GM19468 (cell line): Measurements from ENCODE around the gene RAD9A.
"Not testable (repeated sequence)": the region's sequence is repeated elsewhere in the genome, so short reads cannot be mapped to it uniquely, and the experiment has no call there.

Experiments
- ATAC-seq: cut with Tn5 transposase; IDR thresholded peaks from one replicate; pipeline ENCODE4 v1.9.1; 2021; ENCODE audit warnings: mild to moderate bottlenecking, moderate library complexity, moderate number of reproducible peaks; ENCODE audit not compliant: unreplicated experiment; ENCODE audit errors: extremely low read depth

RAD9A gene

GRCh38 chr11:67420646-67421429 lies 29.1 kb downstream of the RAD9A start:
- peak; percentile 62 for ATAC-seq

GRCh38 chr11:67421430-67422031 lies 29.7 kb downstream of the RAD9A start:
- no peak for ATAC-seq

DNA sequence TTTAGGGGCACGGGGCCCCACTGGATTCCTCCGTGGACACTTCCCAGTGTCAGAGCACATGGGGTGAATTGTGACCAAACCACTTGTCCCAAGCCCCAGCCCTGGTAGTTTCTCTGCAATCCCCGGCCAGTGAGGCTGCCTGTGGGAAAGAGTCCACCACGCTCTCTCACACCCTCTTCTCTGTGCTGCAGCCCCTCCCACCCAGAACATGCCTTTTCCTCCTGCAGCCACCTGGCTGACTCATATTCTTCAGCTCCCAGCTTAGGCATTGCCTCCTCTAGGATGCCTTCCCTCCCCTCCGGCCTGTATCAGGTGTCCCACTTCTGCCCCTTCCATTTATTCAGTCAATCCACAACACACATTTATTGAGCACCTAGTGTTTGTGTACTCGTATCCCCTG lies 31.1 kb downstream of the RAD9A start:
- ATAC-seq = no peak

DNA sequence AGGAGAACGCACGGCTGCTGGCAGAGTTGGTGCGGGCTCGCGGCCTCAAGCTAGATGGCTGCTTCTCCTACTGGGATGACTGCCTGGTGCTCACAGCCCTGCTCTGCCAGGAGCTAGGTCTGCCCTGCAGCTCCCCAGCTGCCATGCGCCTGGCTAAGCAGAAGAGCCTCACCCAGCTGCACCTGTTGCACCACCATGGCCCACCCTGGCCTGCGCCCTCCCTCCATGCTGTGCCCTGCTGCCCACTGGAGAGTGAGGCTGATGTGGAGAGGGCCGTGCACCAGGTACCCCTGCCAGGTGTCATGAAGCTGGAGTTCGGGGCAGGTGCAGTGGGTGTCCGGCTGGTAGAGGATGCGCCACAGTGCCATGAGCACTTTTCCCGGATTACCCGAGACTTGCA lies 31.7 kb downstream of the RAD9A start:
- no peak for ATAC-seq

GRCh38 chr11:67423891-67424613 lies 32.3 kb downstream of the RAD9A start:
- ATAC-seq = no peak

DNA sequence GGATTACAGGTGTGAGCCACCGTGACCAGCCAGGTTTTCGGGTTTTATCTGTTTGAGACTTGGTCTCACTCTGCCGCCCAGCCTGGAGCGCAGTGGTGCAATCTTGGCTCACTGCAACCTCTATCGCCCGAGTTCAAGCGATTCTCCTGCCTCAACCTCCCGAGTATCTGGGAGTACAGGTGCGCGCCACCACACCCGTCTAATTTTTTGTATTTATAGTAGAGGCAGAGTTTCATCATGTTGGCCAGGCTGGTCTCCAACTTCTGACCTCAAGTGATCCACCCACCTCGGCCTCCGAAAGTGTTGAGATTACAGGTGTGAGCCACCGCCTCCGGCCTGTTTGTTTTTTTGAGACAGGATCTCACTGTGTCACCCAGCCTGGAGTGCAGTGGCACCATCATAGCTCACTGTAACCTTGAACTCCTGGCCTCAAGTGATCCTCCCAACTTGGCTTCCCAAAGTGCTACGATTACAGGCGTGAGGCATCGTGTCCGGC lies 35.6 kb downstream of the RAD9A start:
- not testable (repeated sequence) for ATAC-seq

DNA sequence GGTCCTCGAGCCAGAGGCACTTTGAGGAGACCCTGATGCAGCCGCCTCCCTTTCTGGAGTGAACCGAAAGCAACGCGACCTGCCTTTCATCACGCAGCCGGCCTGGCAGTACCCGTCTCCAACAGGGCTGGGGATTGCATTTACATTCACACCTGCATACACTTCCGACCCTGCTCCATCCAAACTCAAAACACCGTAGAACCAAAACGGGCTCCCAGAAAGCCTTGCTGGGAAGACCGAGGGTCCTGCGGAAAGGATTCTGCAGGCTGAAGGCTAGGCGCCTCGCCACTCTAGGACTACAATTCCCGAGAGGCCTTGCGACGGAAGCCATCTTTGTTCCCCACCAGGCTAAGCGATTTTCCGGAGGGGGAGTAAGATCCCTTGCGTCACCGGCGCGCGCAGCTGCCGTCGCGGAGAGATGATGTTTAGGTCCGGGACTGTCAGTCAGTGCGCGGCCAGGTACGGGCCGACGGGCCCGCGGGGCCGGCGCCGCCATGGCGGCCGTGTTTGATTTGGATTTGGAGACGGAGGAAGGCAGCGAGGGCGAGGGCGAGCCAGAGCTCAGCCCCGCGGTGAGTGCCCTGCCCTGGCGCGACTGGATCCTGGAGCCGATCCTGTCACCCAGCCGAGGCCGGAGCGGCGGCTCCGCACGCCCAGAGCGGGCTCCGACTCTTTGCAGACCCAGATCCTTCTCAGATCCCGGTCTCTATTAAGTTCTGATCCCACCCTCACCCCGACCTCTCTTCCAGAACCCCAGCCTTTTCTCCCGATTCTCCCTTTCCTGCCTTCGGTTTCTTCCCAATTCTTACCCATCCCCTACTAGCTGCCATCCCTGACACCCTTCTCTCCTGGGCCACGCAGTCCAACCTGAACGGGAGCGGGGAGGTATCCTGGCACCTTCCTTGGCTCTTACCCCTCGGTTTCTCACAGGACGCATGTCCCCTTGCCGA lies 36.5 kb downstream of the RAD9A start, which contains the start of gene RPS6KB2:
Gene RPS6KB2 (plus strand): TSS at position 443 of the 950 bp plus-strand sequence. CDS start 52 bp downstream, at position 495.
- peak; percentile 74 for ATAC-seq

GRCh38 chr11:67429038-67429668 lies 37.4 kb downstream of the RAD9A start:
- ATAC-seq = no peak

- no peak for ATAC-seq
Observed at GRCh38 chr11:67429722-67430121, 37.9 kb downstream of the RAD9A start.

DNA sequence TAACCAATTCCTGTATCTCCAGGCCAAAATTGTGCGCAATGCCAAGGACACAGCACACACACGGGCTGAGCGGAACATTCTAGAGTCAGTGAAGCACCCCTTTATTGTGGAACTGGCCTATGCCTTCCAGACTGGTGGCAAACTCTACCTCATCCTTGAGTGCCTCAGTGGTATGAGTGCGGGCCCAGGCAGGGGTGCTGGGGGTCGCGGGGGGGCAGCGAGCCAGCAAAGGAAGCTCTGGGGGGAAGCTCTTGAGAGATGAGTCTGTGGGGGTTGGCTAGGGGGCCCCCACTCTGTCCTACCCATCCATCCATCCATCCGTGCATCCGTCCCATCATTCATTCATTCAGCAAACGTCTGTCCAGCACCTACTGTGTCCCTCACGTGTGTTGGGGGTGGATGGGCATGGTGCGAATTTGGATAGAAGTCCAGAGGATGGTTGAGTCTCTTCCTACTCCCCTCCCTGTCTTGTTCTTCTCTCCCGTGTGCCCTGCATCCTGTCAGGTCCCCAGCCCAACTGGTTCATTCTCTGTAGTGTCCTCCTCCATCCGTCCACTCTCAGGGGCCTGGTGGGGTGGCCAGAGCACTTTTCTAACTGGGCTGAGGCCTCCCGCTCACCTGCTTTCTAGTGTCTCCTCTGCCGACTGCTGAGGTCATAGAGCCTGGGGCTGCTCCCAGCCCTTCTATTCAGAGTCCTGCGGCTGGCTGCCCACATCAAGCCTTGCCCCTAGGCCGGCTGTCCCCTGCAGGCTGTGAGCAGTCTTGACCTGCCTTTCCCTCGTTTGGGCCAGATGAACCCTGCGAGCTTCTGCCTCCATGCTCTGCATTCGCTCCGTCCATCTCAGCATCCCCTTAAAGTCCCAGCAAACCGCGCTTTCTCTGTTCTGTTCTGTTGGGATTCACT lies 39.8 kb downstream of the RAD9A start:
- ATAC-seq = no peak

DNA sequence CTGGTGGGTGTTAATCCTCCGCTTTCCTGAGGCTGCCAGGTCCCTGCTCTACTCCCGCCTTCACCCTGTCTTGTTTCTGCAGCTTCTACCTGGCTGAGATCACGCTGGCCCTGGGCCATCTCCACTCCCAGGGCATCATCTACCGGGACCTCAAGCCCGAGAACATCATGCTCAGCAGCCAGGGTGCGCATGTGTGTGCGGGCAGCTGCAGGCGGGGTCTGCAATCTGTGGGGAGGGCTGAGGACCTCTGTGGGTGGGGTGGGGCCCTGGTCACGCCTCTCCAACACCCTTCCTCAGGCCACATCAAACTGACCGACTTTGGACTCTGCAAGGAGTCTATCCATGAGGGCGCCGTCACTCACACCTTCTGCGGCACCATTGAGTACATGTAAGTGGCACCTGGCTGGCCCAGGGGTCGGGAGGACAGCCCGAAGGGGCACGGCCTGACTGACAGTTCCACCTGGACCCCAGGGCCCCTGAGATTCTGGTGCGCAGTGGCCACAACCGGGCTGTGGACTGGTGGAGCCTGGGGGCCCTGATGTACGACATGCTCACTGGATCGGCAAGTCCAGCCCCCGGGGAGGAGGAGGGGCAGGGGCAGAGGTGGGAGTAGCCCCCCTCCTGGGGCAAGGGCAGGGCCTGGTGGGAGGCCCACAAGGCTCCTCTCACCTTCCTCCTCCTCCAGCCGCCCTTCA lies 41.0 kb downstream of the RAD9A start:
- no peak for ATAC-seq

DNA sequence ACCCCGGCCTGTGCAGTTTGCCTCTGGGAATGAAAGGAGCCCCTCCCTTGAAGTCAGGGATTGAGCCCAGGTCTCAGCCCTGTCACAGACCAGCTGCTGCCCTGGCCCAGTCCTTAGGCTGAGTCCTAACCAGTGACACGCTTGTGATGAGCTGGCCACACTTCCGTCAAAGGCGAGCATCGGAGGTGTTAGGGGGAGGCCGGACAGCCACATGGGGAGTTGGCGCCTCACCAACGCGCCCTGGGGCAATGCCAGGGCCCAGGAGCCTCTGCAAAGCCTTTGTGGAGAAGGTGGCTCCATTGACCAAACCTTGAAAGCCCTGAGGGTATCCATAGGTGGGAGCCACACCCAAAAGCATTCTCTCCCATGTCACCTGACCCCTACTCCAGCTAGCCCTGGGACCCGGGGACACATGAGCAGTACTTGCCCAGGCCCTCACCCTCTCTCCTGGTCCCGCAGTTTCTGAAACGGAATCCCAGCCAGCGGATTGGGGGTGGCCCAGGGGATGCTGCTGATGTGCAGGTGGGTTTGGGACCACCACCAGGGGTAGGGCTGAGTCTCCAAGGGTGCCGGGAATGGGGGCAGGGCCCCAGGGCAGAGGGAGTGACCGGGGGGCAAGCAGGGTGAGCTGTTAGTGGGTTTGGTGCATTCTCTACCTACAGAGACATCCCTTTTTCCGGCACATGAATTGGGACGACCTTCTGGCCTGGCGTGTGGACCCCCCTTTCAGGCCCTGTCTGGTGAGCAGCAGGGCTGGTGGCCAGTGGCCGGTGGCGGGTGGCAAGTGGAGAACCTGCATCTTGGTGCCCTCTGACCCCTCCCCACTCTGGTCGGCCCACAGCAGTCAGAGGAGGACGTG lies 42.0 kb downstream of the RAD9A start:
- no peak for ATAC-seq

DNA sequence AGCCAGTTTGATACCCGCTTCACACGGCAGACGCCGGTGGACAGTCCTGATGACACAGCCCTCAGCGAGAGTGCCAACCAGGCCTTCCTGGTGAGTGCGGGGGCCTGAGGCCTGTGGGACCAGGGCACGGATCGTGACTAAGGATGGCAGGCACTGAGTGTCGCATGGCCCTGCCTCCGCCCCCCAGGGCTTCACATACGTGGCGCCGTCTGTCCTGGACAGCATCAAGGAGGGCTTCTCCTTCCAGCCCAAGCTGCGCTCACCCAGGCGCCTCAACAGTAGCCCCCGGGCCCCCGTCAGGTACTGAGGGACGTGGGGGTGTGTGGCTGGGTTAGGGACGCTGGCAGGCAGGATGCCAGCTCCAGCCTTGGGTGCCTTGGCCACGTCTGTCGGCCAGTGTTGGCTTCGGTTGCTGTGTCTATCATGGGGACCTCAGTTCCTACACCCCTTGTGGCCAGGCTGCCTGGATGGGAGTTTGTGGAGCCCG lies 42.7 kb downstream of the RAD9A start:
- no peak for ATAC-seq

- ATAC-seq = no peak
Observed at GRCh38 chr11:67435031-67435726, 43.4 kb downstream of the RAD9A start.

GRCh38 chr11:67435727-67436458 lies 44.1 kb downstream of the RAD9A start:
- ATAC-seq = no peak
